Astrocyte of the cerebellum (primary cell): ENCODE data around the gene RGMA.
A peak's percentile ranks its signal among the peaks of the same experiment; 100 is the strongest.

Experiments
- DNase-seq: peaks from one replicate; pipeline ENCODE4 v3.0.0-alpha.2; 2011; ENCODE audit warnings: low read depth
- H3K4me3 ChIP-seq: 2 replicates; pipeline ENCODE4 v1.5.1; 2011; ENCODE audit warnings: mild to moderate bottlenecking, low read depth, low read length, moderate library complexity
- CTCF ChIP-seq: IDR thresholded peaks from 2 replicates; pipeline ENCODE4 v1.5.1; 2012; ENCODE audit warnings: low read length, low read depth, moderate library complexity, mild to moderate bottlenecking; ENCODE audit errors: missing control alignments
- in situ Hi-C: cut with HindIII; loops from 2 replicates; pipeline ENCODE4 v1.10.0; 2017; ENCODE audit warnings: low sequenced_read_pairs

Gene RGMA

GRCh38 chr15:93001881-93002280 is 87.1 kb downstream of the RGMA start:
- DNase-seq = no peak
- TF ChIP-seq CTCF = peak; percentile 26
- H3K4me3 ChIP-seq = no peak overlapping the region
- in situ Hi-C loops = loop anchor here (5.0 kb wide), 1 partner anchor 60 kb away; no protein-coding TSS in a partner anchor

GRCh38 chr15:93001156-93001555 is 87.9 kb downstream of the RGMA start:
- DNase-seq = no peak
- no peak for TF ChIP-seq CTCF
- in situ Hi-C loops = loop anchor here (5.0 kb wide), 1 partner anchor 59 kb away; no protein-coding TSS in a partner anchor
- H3K4me3 ChIP-seq = no peak overlapping the region

- H3K4me3 ChIP-seq = no peak overlapping the region
- no peak for TF ChIP-seq CTCF
- no peak for DNase-seq
- in situ Hi-C loops = no loop called here
Measured at GRCh38 chr15:92997821-92998220, 91.2 kb downstream of the RGMA start.

GRCh38 chr15:92992720-92993119 is 96.3 kb downstream of the RGMA start:
- no peak for DNase-seq
- no peak for TF ChIP-seq CTCF
- in situ Hi-C loops = no loop called here

GRCh38 chr15:92990031-92990430 is 99.0 kb downstream of the RGMA start:
- in situ Hi-C loops = no loop called here

More at GRCh38 chr15:92992720-92993119, 96.3 kb downstream of the RGMA start:
- no peak overlapping the region for H3K4me3 ChIP-seq

GRCh38 chr15:92989470-92989869 is 99.5 kb downstream of the RGMA start:
- in situ Hi-C loops = no loop called here
- DNase-seq = no peak
- no peak overlapping the region for H3K4me3 ChIP-seq

More at GRCh38 chr15:92990031-92990430, 99.0 kb downstream of the RGMA start:
- TF ChIP-seq CTCF = no peak
- DNase-seq = no peak
- H3K4me3 ChIP-seq = no peak overlapping the region

More at GRCh38 chr15:92989470-92989869, 99.5 kb downstream of the RGMA start:
- TF ChIP-seq CTCF = no peak
